DMS79 treated with DMSO at 0.1 percent for 48 hours (cell line): ENCODE results near the gene FRMD7.
"Not testable (repeated sequence)": the region's sequence is repeated elsewhere in the genome, so short reads cannot be mapped to it uniquely, and the experiment has no call there.

Experiments used
- DNase-seq: peaks from one replicate; lab custom pipeline; 2025; lab: John Stamatoyannopoulos, UW

The FRMD7 gene, protein sequence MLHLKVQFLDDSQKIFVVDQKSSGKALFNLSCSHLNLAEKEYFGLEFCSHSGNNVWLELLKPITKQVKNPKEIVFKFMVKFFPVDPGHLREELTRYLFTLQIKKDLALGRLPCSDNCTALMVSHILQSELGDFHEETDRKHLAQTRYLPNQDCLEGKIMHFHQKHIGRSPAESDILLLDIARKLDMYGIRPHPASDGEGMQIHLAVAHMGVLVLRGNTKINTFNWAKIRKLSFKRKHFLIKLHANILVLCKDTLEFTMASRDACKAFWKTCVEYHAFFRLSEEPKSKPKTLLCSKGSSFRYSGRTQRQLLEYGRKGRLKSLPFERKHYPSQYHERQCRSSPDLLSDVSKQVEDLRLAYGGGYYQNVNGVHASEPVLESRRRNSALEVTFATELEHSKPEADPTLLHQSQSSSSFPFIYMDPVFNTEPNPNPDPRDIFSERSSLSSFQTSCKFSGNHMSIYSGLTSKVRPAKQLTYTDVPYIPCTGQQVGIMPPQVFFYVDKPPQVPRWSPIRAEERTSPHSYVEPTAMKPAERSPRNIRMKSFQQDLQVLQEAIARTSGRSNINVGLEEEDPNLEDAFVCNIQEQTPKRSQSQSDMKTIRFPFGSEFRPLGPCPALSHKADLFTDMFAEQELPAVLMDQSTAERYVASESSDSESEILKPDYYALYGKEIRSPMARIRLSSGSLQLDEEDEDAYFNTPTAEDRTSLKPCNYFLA

DNA sequence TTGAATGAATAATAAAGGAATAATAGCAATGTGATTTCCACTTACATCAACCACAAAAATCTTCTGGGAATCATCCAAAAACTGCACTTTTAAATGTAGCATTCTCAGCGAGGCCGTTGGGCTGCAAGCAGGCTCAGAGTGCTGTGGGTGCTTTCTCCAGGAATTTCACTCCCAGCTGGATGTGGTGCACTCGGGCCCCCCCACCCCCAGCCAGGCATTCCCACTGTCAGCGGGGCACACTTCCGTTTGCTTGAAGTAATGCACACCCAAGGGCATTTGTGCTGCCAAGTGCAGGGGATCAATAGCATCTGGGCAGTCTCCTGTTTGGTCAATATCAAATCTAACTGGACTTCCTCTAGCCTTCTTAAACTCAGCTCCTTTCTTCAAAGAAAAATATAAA lies at the start of gene FRMD7:
TSS of gene FRMD7 (minus strand) at position 278 of the 400 bp plus-strand sequence. CDS start at position 102, 176 bp downstream.
- DNase-seq, result no peak

DNA sequence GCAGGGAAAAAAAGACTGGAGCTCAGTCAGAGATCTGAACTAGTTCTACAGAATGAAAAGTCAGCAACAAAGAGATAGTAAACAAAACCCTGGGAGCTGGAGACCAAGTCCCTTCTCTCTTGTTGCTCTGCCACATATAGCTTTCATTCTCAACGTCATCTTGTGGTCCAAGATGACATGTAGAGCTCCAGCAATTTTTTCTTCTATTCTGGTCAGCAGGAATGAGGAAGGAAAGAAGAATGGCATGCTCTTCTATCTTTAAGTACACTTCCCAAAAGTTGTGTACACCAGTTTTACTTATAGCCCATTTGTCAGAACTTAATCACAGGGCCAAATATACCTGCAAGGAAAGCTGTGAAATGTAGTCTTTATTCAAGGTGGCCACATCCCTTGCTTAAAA lies 45.8 kb upstream of the FRMD7 start:
- DNase-seq, result no peak

DNA sequence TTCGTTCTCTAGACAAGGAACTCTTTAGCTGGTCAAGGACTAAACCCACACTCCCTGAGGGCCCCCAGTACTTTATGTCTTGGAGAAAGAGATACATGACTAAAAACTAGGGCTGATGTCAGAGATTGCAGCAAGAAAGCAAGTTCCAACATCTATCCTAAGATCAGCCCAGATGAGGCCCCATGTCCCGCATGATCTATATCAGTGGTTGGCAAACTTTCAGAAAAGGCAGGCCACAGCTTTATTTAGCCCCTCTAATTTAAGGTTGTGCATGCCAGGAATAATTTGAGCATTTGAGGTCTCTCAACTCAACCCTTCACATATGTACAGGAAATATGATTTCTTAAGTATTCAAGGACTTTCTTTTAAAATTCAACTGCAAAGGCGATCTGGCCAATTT lies 44.1 kb upstream of the FRMD7 start:
- no peak for DNase-seq

DNA sequence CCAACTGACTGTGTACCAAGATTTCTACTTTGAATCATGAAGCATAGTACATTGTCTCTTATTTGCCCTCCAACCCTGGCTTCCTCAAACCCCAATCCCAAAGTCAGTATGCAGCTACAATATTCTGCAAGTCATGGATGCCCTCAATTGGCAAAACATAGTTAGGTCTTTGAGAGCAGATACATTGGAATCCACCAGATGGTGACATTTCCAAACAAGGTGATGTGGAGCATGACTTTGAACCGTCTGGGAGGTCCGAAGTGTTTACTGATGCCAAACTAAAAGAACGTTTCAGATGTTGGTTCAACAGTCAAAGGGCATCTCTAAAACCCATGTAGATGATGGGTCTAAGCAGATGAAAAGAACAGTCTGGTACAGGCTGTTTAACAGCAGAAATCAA lies 43.7 kb upstream of the FRMD7 start:
- no peak for DNase-seq

DNA sequence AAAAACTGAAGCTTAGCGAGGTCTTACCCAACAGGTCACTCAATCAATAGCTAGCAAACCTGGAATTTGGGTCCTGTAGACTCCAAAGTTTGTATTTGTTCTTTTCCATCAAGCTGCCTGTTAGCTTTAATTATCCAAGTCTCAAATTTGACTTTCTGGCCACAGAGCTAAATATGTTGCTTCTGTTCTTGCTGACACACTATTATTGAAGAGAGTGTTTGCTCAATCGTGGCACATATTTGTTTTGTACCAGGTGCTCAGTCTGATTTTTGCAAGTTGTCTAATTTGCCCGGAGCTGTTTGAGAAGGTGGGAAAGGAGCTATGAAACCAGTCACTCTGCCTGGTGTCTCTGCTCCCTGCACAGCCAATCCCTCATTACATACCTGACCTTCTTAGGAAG lies 41.7 kb upstream of the FRMD7 start:
- no peak for DNase-seq

DNA sequence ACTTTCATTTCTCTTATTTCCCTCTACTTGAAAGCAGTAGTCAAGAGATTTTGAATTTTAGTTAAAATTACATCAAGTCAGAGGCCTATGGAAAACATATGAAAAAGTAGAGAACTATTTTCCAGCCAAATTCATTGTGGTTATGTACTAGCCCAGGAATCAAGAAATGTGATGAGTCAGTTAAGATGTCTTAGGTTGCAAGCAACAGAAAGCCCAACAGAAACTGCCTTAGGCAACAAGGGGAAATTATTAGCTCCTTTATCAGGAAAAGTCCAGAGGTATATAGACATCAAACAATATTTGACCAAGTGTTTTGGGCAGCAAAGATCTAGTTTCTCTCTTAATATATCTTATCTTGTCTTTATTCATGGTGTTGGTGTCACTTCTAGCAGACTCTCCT lies 37.8 kb upstream of the FRMD7 start:
- DNase-seq, result no peak

DNA sequence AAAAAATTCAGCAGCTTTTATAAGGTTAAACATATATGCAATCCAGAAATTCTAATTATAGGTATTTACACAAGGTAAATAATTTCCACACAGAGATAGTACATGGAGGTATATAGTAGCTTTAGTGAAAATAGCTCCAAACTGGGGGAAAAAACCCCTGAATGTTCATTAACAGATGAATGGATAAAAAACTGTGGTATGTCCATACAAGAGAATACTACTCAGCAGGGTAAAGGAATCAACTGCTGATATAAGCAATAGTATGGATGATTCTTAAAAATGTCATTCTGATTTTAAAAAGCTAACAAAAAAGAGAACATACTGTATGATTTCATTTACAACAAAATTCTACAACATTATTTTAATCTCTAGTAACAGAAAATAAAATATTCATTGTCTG lies 37.2 kb upstream of the FRMD7 start:
- DNase-seq, result no peak

DNA sequence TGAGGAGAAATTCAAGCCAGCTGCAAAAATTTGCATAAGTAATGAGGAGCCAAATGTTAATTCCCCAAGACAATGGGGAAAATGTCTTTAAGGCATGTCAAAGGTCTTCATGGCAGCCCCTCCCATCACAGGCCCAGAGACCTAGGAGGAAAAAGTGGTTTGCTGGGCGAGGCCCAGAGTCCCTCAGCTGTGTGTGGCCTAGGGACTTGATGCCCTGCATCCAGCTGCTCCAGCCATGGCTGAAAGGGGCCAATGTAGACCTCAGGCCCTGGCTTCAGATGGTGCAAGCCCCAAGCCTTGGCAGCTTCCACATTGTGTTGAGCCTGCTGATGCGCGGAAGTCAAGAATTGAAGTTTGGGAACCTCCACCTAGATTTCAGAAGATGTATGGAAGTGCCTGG lies 35.3 kb upstream of the FRMD7 start:
- not testable (repeated sequence) for DNase-seq

DNA sequence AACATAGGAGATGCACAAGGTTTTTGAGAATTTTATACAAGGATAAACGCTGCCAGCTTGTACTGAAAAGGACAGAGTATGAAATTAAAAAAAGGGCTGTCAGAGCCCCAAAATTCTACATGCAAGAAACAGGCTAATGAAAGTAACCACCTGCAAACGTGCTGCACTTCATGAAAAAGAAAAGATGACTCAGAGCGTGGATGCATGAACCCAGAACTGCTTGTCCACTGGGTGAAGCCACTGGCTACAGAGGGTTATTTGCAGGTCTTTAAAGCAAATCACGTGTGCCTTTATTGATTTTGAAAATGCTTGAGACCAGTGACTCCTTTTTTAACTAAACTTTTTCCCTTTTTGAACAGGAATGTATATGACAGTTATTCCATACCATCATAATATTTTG lies 25.3 kb upstream of the FRMD7 start:
- DNase-seq, result no peak

DNA sequence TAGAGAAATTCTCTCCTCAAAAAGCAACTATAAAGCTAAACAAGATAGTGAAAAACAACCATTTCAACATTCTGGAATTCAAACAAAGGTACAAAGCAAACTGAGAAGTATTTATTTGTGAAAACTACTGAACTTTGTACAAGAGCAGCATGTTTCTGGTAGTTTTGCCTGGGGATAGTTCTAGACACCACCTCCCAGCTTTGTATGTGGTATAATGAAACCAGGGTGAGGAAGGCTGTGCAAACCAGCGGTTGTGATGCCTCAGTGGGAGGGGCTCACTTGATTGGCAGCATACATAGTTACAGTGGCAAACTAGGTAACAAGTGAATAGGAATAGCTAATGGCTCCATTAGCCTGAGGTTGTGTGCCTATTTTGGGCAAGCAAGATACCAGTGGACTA lies 18.6 kb upstream of the FRMD7 start:
- DNase-seq, result no peak

DNA sequence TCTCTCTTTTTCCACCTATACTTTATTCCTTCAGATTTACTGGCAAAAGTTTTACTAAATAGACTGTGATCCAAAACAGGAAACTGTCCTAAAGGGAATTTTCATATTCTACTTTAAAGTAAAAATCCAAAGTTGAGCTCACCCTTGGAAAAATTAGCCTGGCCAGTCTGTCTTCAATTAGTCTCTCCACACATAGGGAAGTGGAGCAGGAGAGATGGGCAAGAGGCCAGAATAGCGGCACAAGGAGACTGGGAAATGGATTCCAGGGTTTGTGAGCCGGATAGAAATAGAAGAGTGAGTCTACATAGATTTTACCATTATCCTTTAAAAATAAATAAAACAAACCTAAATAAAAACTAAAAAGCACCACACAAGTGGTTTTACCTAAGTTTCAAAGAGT lies 16.2 kb upstream of the FRMD7 start:
- DNase-seq, result no peak

DNA sequence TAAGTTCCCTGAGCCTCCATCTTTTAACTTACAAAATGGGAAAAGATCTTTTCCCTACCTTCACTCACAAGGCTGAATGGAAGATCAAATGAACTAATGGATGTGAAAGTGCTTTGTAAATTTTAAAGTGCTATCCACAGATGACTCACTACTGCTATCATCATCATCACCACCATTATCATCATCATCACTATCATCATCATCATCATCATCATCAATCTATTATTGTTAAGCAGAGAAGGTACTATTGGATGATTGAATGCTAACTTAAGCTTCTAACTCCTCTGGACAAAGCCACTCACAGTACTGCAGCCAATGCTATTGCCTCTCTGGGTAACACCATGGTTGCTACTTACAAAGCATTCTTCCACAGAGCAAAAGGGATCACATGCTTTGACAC lies 1.9 kb downstream of the FRMD7 start:
- no peak for DNase-seq

DNA sequence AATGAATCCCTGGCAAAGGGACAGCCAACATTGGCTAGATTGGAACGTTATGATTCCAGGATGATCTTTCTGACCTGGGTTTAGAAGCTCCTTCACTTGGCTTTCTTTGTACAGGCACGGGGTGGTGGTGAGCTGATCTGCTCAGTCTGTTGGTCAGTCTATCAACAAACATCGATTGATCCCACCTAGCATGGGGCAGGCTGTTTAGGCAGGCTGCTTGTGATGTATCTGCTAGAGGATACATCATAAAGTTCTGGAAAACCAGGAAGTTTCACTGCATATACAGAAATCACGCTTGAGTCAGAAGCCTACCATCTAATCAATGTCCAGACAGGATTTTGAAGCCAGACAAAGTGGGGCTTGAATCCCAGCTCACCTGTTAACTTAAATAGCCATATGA lies 6.9 kb downstream of the FRMD7 start:
- DNase-seq, result no peak

DNA sequence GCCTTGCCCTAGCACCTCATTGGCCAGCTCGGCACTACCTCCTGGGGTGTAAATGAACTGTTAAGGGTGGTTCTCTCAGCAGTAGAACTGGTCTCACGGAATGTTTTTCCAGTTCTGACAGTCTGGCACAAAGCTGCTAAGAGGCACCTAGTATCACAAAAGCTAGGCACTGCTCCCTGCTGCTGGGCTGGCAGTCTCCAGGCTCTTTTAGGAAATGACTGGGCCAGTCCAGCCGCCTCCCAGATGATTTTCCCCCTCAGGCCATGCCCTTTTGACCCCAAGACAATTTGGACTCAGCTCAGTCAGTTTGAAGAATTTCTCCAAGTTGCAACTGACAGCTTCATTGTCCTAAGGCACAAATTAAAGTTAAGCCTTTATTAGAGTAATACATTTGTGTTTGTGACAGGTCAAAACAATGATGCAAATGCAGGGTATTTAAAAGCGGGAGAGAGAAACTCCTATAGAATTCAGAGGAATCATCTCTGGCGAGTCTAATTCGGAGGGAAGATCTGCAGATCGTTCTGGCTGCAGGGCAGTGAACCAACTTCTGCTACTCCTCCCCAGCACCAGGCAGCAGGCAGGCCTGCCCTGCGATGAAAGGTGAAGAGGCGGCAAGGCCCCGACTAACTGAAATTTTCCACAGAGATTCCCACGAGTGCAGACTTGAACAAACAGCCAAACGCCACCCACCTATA lies 7.9 kb downstream of the FRMD7 start:
- no peak for DNase-seq

DNA sequence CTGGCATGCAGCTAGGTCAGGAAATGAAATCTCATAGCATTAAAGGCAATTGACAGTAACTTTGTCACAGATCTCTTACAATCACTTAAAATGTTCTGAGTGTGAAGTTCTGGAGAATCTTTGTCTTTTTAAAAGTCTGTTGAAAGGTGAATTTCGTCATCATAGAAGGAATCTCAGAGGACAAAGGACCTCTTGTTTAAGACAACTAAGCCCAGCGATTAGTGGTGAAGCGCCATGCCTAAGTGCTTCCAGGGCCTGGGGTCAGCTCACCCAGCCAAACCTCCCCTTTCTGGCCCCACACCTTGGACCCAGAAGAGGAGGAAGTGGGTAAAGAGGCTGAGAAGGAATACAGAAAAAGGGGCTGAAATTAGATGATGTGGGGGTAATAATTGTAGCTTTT lies 8.5 kb downstream of the FRMD7 start:
- no peak for DNase-seq

DNA sequence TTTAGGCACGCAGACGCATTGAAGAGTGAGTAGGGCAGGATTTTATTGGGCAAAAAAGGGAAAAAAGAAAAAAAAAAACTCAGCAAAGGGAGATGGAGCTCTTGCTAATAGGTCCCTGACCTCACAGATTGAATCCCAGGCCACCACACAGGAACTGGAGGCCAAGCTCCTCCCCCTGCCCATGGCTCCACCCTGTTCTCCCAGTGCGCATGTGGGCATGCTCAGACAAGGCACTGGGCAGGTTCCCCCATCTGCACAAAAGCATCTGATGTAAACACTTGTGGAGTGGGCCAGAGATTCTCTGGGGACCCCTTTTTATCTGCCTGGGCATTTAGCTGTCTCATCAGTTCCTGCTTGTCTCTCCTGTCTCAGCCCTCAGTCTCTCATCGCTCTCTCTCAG lies 9.5 kb downstream of the FRMD7 start:
- DNase-seq, result no peak

DNA sequence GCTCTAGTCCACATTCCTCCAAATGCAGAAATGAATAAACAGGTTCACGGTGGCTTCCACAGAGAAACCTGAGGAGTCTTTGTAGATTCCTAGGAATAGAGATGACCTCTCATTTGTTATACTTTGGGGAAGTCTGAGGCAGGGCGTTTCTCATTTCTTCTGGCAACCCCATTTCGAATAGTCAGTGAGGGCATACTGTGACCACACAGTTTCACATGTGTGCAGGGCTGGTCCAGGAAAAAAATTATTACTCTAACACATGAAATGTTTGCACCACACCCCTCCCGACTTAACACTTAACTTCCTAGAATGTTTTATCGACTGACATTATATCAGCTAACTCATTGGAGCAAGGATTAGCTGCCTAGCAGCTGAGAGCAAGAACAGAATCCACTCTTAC lies 12.0 kb downstream of the FRMD7 start:
- no peak for DNase-seq

DNA sequence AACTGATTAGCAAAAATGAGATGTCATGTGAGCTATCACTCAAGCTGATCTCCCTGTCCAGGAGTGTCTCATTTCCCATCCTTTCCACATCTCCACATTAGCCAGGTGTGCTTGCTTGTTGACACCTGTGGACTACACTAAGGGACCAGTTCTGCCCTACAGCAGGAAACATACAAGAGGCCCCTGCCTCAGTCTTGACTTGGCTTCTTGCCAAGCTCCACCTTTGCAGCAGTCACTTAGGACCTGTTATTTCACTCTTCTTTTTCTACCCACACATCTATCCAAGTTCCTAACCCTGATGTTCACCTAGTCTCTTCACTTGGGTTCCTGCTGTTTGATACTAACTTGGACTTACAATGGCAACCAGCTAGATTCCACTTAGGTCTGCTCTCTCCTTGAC lies 13.2 kb downstream of the FRMD7 start:
- DNase-seq, result no peak

DNA sequence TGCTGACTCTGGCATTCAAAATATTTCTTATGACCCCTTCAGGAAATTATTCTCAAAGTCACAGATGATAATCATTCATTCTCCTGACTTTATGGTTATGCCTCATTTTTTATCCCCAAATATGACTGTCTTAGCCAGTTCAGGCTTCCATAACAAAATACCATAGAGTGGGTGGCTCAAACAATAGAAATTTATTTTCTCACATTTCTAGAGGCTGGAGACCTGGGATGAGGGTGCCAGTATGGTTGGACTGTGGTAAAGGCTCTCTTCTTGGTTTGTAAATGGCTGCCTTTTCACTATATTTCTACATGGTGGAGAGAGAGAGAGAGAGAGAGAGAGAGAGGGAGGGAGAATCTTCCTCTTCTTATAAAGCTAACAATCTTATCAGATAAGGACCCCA lies 20.5 kb downstream of the FRMD7 start:
- DNase-seq, result no peak

DNA sequence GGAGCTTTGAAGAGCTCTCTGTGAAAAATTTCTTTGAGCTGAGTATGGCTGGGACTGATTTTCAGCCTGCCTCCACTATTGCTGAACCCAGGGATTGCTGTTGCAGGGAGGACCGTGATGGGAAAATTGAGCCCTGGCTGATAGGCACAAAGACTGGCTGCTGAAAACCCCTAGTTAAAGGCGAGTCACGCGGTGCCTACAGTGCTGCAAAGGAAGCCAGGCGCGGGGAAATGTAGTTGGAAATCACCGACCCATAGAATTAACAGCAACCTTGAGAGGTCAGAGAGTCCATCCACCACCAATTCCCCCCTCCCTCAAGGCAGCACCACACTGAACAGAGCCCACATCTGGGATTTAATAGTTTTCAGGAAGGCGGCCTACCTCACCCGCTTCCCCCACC lies 26.0 kb downstream of the FRMD7 start:
- no peak for DNase-seq

DNA sequence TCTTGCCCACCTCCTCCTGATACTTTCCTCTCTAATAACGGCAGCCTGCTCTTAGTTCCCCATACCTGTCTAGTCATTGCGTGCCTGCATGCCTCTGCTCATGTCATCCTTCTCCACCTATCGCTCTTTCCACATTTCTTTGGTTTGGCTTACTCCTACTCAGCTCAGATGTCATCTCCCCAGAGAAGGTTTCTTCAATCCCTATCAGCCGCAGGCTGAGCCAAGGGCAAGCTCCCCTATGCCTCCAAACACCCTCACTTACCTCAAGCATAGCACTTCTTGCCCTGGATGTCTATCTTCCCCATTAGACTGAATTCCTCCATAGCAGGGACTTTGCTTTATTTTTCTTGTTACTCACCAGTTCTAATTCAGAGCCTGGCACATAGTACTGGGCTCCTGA lies 26.6 kb downstream of the FRMD7 start:
- DNase-seq, result no peak

DNA sequence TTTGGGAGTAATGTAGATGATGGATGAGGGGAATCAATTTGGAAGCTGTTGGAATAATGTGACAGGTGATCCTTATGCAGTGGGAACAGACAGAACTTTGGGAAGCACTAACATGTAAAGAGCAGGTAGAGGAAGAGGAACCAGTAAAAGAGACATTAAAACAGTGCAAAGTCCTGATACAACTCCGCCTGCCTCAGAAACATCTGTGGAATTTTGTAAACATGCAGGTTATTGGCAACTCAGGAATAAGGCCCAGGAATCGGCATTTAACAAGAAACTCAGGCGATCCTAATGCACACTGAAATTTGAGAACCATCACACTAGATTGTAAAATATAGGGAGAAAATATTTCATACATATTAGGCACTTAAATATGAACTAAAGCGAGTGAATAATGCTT lies 29.1 kb downstream of the FRMD7 start:
- DNase-seq, result not testable (repeated sequence)

DNA sequence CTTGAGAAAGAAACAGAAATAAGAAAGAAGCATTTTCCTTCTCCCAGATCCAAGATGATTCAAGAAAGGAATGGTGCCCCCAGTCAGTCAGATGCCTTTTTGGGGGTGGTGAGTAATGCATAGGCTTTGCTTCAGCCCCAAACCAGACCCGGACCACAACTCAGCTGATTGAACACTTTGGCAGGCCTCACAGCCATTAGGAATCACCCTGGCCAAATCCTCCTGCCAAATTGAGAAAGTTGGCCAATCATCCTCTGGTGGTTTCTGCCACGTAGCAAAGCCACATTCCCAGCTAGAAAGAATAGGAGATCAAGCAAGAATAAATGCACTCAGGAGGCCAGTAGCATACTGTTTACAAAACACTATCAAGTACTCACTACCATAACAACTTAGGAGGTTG lies 33.7 kb downstream of the FRMD7 start:
- no peak for DNase-seq
